GM20000 (cell line): Measurements from ENCODE around the gene DNAH17.

ENCODE experiments used
- DNase-seq: peaks from one replicate; pipeline ENCODE4 v3.0.0; 2012; ENCODE audit warnings: low spot score
- CTCF ChIP-seq: IDR thresholded peaks from 2 replicates; pipeline ENCODE4 v1.5.1; 2012; ENCODE audit warnings: mild to moderate bottlenecking, control low read depth; ENCODE audit errors: extremely low read depth, missing control alignments

The DNAH17 gene

GRCh38 chr17:78393575-78393974, 183.6 kb downstream of the DNAH17 start:
- no peak for TF ChIP-seq CTCF
- no peak for DNase-seq

- no peak for TF ChIP-seq CTCF
- no peak for DNase-seq
Measured at GRCh38 chr17:78392295-78392694, 184.9 kb downstream of the DNAH17 start.

- TF ChIP-seq CTCF = no peak
- no peak for DNase-seq
Measured at GRCh38 chr17:78391843-78392242, 185.4 kb downstream of the DNAH17 start.

- no peak for DNase-seq
Measured at GRCh38 chr17:78391051-78391431, 186.2 kb downstream of the DNAH17 start.

GRCh38 chr17:78390241-78391050, 186.8 kb downstream of the DNAH17 start:
- TF ChIP-seq CTCF = no peak
- DNase-seq = no peak

More at GRCh38 chr17:78391051-78391431, 186.2 kb downstream of the DNAH17 start:
- TF ChIP-seq CTCF = no peak

- TF ChIP-seq CTCF = no peak
- DNase-seq = peak; percentile 54
Measured at GRCh38 chr17:78387977-78388941, 188.9 kb downstream of the DNAH17 start.

GRCh38 chr17:78384479-78385175, 192.6 kb downstream of the DNAH17 start:
- DNase-seq = no peak
- TF ChIP-seq CTCF = no peak
